Prostate gland (tissue), 2 donors: Measurements from ENCODE around the gene TNFAIP8.

ENCODE experiments used
- CTCF ChIP-seq, 4 experiments: fragments of 200-600 bp in 2 of 4; fragments of 450-650 bp in 2 of 4; sonication (generic) in 2 of 4; IDR thresholded peaks; 1 replicate in 3 of 4; 2 replicates in 1 of 4; pipeline ENCODE4 v1.5.1; 2016 to 2019; ENCODE audit warnings: antibody characterized with exemption in 4 of 4, mild to moderate bottlenecking in 2 of 4, moderate library complexity in 2 of 4
- POLR2AphosphoS5 ChIP-seq: sonication (generic); formaldehyde crosslinking; IDR thresholded peaks from one replicate; pipeline ENCODE4 v1.6.1; 2017; ENCODE audit warnings: antibody characterized with exemption

GRCh38 chr5:119328753-119329602, 26.8 kb upstream of the TNFAIP8 start:
- TF ChIP-seq POLR2AphosphoS5 (peak; percentile 95), CTCF (IDR thresholded peaks at IDR 0.05) (no peak)
